ENCODE data around the gene NEURL1. TPM values are rescaled to one million over a fixed set of nuclear protein-coding genes. Genes with fewer than 3 reads are reported as not detected.

Gene NEURL1
- polyA plus RNA-seq, 3 donors: 3.0 to 17.2 (median 3.3) TPM

DNA sequence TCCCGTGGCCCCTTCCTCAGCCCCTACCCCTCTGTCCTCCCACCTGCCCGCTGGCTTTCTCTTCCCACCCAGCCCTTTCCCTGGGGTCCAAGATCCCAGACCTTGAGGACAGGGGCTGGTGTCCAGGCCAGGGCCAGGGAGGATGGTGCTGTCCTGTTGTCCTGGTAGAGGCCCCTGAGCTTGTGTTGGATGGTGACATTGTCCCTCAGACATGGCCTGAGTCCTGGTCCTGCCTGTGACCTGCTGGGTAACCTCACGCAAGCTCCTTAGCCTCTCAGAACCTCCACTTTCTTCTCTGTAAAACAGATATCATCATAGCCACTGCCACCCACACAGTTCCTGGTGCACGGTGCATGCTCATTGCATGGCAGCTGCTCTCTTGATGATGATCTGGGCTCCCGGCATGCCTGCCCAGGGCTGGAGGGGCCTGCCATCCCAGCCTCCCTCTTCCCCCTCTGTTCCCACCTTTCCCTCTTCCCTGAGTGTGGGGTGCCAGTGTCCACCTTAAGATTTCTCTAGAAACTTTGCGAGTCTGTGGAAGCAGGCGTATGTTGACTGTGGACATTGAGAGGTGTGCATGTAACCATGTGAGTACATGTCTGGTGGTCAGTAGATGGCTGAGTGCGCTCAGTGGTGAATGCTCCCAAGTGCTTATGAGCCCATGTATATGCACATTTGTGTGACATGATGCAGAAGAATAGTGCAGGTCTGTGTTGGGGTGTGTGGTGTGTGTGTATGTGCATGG is 60.4 kb downstream of the NEURL1 start:
- H3K4me3 ChIP-seq (replicated peaks in 1 of 3; ENCODE audit: low read depth in 2 of 3, low read length in 3 of 3): no peak overlapping the region
- H2AFZ ChIP-seq (ENCODE audit: insufficient read depth, low read depth, low read length, poor library complexity, severe bottlenecking): no peak overlapping the region
- peaks cover 62 to 73% of the 10 kb centered on the region in 2 donors for H3K4me1 ChIP-seq (ENCODE audit: control insufficient read depth in 1 of 2, insufficient read depth in 2 of 2, low read length in 2 of 2)
- peaks cover 0 to 5% of the 10 kb centered on the region in 2 donors for H3K9me3 ChIP-seq (replicated peaks in 1 of 2; ENCODE audit: control insufficient read depth in 1 of 2, insufficient read depth in 1 of 2, low read length in 2 of 2)
- H3K4me2 ChIP-seq (replicated peaks; ENCODE audit: extremely low read depth, low read length, poor library complexity, severe bottlenecking): peak overlapping the region; percentile 78
- DNase-seq: no peak
- no peaks in the 10 kb centered on the region for H3K36me3 ChIP-seq (replicated peaks in 1 of 2; ENCODE audit: control insufficient read depth in 1 of 2, insufficient read depth in 2 of 2, low read length in 2 of 2)
- Mint-ChIP-seq H3K4me3 (peak overlapping the region in 1 of 2 donors; percentile 83), H3K27me3 (ENCODE audit: low read depth in 3 of 3) (peaks cover 20 to 44% (median 39%) of the 10 kb centered on the region in 3 donors), H3K4me1 (peaks cover 72% of the 10 kb centered on the region), H3K36me3 (peaks cover 0 to 9% of the 10 kb centered on the region in 2 donors), H3K9me3 (peaks cover 3 to 10% (median 7%) of the 10 kb centered on the region in 7 donors), H3K27ac (peak overlapping the region in 5 of 7 donors; percentile 22 to 79 (median 36))
- TF ChIP-seq, protein P1, sequence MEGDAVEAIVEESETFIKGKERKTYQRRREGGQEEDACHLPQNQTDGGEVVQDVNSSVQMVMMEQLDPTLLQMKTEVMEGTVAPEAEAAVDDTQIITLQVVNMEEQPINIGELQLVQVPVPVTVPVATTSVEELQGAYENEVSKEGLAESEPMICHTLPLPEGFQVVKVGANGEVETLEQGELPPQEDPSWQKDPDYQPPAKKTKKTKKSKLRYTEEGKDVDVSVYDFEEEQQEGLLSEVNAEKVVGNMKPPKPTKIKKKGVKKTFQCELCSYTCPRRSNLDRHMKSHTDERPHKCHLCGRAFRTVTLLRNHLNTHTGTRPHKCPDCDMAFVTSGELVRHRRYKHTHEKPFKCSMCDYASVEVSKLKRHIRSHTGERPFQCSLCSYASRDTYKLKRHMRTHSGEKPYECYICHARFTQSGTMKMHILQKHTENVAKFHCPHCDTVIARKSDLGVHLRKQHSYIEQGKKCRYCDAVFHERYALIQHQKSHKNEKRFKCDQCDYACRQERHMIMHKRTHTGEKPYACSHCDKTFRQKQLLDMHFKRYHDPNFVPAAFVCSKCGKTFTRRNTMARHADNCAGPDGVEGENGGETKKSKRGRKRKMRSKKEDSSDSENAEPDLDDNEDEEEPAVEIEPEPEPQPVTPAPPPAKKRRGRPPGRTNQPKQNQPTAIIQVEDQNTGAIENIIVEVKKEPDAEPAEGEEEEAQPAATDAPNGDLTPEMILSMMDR (IDR thresholded peaks at IDR 0.05): no peak
- peak overlapping the region in 1 of 2 donors; percentile 70 for H3K27ac ChIP-seq (ENCODE audit: low read depth in 1 of 2, low read length in 2 of 2)
- WGBS (ENCODE audit: insufficient coverage): 96% methylated on average over 6 of the region's 8 CpGs
- no peak overlapping the region for H3K9ac ChIP-seq (ENCODE audit: insufficient read depth, low read length, poor library complexity, severe bottlenecking)
- no peaks in the 10 kb centered on the region for H4K20me1 ChIP-seq (ENCODE audit: insufficient read depth, low read length)
- intact Hi-C loops (cut with micrococcal nuclease): no loop called here
- no peaks in the 10 kb centered on the region for H3K79me2 ChIP-seq (ENCODE audit: insufficient read depth, low read length)
- peaks cover 0 to 17% of the 10 kb centered on the region in 2 donors for H3K27me3 ChIP-seq (ENCODE audit: control insufficient read depth in 2 of 2, insufficient read depth in 2 of 2, low read length in 2 of 2)

GRCh38 chr10:103554488-103555324 is 61.2 kb downstream of the NEURL1 start:
- Histone ChIP-seq H3K4me3 (replicated peaks in 1 of 3; ENCODE audit: low read depth in 2 of 3, low read length in 3 of 3) (peak overlapping the region; percentile 28 to 71 (median 50)), H4K20me1 (ENCODE audit: insufficient read depth, low read length) (no peaks in the 10 kb centered on the region), H3K9me3 (replicated peaks in 1 of 2; ENCODE audit: control insufficient read depth in 1 of 2, insufficient read depth in 1 of 2, low read length in 2 of 2) (peaks cover 0 to 5% of the 10 kb centered on the region in 2 donors), H3K4me2 (replicated peaks; ENCODE audit: extremely low read depth, low read length, poor library complexity, severe bottlenecking) (peak overlapping the region; percentile 78), H3K4me1 (ENCODE audit: control insufficient read depth in 1 of 2, insufficient read depth in 2 of 2, low read length in 2 of 2) (peaks cover 66 to 79% of the 10 kb centered on the region in 2 donors), H3K36me3 (replicated peaks in 1 of 2; ENCODE audit: control insufficient read depth in 1 of 2, insufficient read depth in 2 of 2, low read length in 2 of 2) (no peaks in the 10 kb centered on the region), H2AFZ (ENCODE audit: insufficient read depth, low read depth, low read length, poor library complexity, severe bottlenecking) (peak overlapping the region; percentile 60), H3K27ac (ENCODE audit: low read depth in 1 of 2, low read length in 2 of 2) (peak overlapping the region in 1 of 2 donors; percentile 70), H3K9ac (ENCODE audit: insufficient read depth, low read length, poor library complexity, severe bottlenecking) (peak overlapping the region; percentile 70), H3K79me2 (ENCODE audit: insufficient read depth, low read length) (no peaks in the 10 kb centered on the region), H3K27me3 (ENCODE audit: control insufficient read depth in 2 of 2, insufficient read depth in 2 of 2, low read length in 2 of 2) (peaks cover 0 to 17% of the 10 kb centered on the region in 2 donors)
- peaks cover 0 to 9% of the 10 kb centered on the region in 2 donors for H3K36me3 Mint-ChIP-seq
- TF ChIP-seq, protein P1 (IDR thresholded peaks at IDR 0.05): no peak
- WGBS (ENCODE audit: insufficient coverage): 7% methylated on average over 15 of the region's 44 CpGs
- DNase-seq: peak; percentile 74 to 83 (median 81)
- intact Hi-C loops (cut with micrococcal nuclease): no loop called here
- H3K4me3 Mint-ChIP-seq: peak overlapping the region; percentile 75 to 83
- peaks cover 3 to 10% (median 7%) of the 10 kb centered on the region in 7 donors for H3K9me3 Mint-ChIP-seq
- H3K4me1 Mint-ChIP-seq: peaks cover 77% of the 10 kb centered on the region
- peak overlapping the region in 6 of 7 donors; percentile 4 to 82 (median 38) for H3K27ac Mint-ChIP-seq
- H3K27me3 Mint-ChIP-seq (ENCODE audit: low read depth in 3 of 3): peaks cover 17 to 46% (median 41%) of the 10 kb centered on the region in 3 donors
